CD4-positive, alpha-beta T cell treated with Interleukin-1 beta for 1 hour (primary cell): ENCODE data around the gene AIF1.
A peak's percentile ranks its signal among the peaks of the same experiment; 100 is the strongest.

ENCODE experiments used
- DNase-seq, 2 donors: peaks; one replicate each; pipeline ENCODE4 v3.0.0-alpha.2; 2020 to 2022

Gene AIF1

GRCh38 chr6:31614684-31615578, at the start of gene AIF1:
AIF1 (plus strand) TSS chr6:31615234; CDS start chr6:31615330, 96 bp downstream.
- no peak for DNase-seq

- DNase-seq = peak; percentile 47 to 51
Measured at GRCh38 chr6:31567531-31568370, 47.3 kb upstream of the AIF1 start.

- peak; percentile 81 to 87 for DNase-seq
Measured at GRCh38 chr6:31568537-31568961, 46.5 kb upstream of the AIF1 start.

GRCh38 chr6:31569861-31570536, 45.0 kb upstream of the AIF1 start:
- DNase-seq = no peak

- DNase-seq = peak; percentile 78 to 81
Measured at GRCh38 chr6:31572041-31572911, 42.8 kb upstream of the AIF1 start, which contains the start of gene LTA. LTA (plus strand) TSS chr6:31572289; CDS start chr6:31572743, 454 bp downstream.

GRCh38 chr6:31573239-31574105, 41.6 kb upstream of the AIF1 start:
- no peak for DNase-seq

GRCh38 chr6:31574106-31575061, 40.6 kb upstream of the AIF1 start:
- no peak for DNase-seq

GRCh38 chr6:31575335-31575901, 39.6 kb upstream of the AIF1 start, which contains the start of gene TNF:
TNF (plus strand) TSS chr6:31575565; CDS start chr6:31575742, 177 bp downstream.
- DNase-seq = peak; percentile 90 to 93

GRCh38 chr6:31575952-31576685, 38.9 kb upstream of the AIF1 start:
- DNase-seq = no peak

GRCh38 chr6:31576897-31577578, 38.0 kb upstream of the AIF1 start:
- peak; percentile 51 to 67 for DNase-seq

- no peak for DNase-seq
Measured at GRCh38 chr6:31577579-31577966, 37.5 kb upstream of the AIF1 start.

GRCh38 chr6:31578184-31579118, 36.6 kb upstream of the AIF1 start:
- DNase-seq = peak in 1 of 2 donors; percentile 36

GRCh38 chr6:31579119-31579505, 35.9 kb upstream of the AIF1 start:
- no peak for DNase-seq

- DNase-seq = peak in 1 of 2 donors; percentile 39
Measured at GRCh38 chr6:31579546-31580437, 35.2 kb upstream of the AIF1 start.

GRCh38 chr6:31580438-31580740, 34.6 kb upstream of the AIF1 start:
- no peak for DNase-seq
